HFFc6 (cell line): ENCODE results near the gene USH1C. TPM values are rescaled to one million over a fixed set of nuclear protein-coding genes. Genes with fewer than 3 reads are reported as not detected.

Source experiments
- DNase-seq: peaks from one replicate; pipeline ENCODE4 v3.0.0-alpha.2; 2018
- H3K27ac Mint-ChIP-seq: 2 replicates; pipeline ENCODE4 v1.8.0; 2020; ENCODE audit warnings: mild to moderate bottlenecking, mixed read lengths
- H3K27me3 Mint-ChIP-seq: 2 replicates; pipeline ENCODE4 v1.8.0; 2021; ENCODE audit warnings: mild to moderate bottlenecking, moderate library complexity, mixed read lengths; ENCODE audit not compliant: insufficient read depth
- H3K36me3 Mint-ChIP-seq: 2 replicates; pipeline ENCODE4 v1.8.0; 2021; ENCODE audit warnings: low read depth, mixed read lengths
- H3K4me1 Mint-ChIP-seq: 2 replicates; pipeline ENCODE4 v1.8.0; 2020; ENCODE audit warnings: low read depth, mixed read lengths
- H3K4me3 Mint-ChIP-seq: 2 replicates; pipeline ENCODE4 v1.8.0; 2020; ENCODE audit warnings: mild to moderate bottlenecking, moderate library complexity, mixed read lengths
- H3K9me3 Mint-ChIP-seq: 2 replicates; pipeline ENCODE4 v1.8.0; 2020; ENCODE audit warnings: mild to moderate bottlenecking, mixed read lengths
- total RNA-seq, 6 experiments: library from RNA; stranded (reverse); fragmentation: NEBNext Ultra II Directional; extraction: Animal tissue kit (Norgen Biotek cat#: 25700); gene quantifications; 2 replicates in 1 of 6; 3 replicates in 5 of 6; pipeline ENCODE4 v1.2.3, GENCODE V29; 2021
- TF ChIP-seq, protein P1 (sequence below): fragments of 200-600 bp; sonication (generic); IDR thresholded peaks from 2 replicates; pipeline ENCODE4 v1.5.0; 2021; ENCODE audit warnings: antibody characterized with exemption, mild to moderate bottlenecking

Gene USH1C
- total RNA-seq, 6 experiments from 2014 or later = not detected

DNA sequence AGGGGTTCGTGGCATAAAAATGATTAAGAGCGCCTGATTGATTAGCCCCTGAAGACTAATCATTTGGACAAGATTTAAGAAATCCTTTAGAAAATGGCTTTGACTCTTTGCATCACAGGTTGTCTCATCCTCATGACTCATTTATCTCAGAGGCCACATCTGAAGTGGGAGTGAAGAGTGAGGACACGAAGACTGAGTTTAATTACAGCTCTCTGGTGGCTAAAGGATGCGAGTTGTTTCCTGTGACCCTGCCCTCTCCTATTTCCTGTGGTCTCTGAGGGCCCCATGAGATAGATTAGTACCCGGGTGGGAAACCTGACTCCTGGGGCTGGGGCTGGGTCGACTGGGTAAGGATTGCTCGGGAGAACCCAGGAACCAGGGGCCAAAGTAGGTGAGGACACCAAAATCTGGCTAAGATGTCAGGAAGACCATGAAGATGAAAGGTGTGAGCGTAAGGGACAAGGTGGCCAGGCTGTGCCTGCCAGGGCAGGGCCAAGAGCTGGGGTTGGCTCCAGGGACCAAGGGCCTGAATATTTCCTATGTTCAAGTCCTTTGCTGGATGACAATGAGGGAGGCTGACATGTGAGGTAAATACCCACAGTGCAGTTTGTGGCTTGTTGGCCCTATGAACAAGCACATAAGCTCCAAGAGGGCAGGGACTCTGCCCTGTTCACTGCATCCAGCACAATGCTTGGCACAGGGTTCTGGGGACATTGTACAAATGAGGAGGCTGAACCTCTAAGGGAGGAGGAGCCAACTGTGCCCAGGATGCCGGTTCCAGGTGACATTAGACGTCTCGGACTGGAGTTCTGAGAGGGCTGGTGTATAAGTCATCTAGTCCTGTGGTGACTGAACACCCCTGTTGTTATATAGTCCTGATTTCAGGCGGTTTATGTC, 6.5 kb upstream of the USH1C start:
- Mint-ChIP-seq H3K4me3 (no peak overlapping the region), H3K27me3 (peaks cover 29% of the 10 kb centered on the region), H3K36me3 (no peaks in the 10 kb centered on the region), H3K9me3 (no peaks in the 10 kb centered on the region), H3K4me1 (no peaks in the 10 kb centered on the region), H3K27ac (no peak overlapping the region)
- TF ChIP-seq, protein P1, sequence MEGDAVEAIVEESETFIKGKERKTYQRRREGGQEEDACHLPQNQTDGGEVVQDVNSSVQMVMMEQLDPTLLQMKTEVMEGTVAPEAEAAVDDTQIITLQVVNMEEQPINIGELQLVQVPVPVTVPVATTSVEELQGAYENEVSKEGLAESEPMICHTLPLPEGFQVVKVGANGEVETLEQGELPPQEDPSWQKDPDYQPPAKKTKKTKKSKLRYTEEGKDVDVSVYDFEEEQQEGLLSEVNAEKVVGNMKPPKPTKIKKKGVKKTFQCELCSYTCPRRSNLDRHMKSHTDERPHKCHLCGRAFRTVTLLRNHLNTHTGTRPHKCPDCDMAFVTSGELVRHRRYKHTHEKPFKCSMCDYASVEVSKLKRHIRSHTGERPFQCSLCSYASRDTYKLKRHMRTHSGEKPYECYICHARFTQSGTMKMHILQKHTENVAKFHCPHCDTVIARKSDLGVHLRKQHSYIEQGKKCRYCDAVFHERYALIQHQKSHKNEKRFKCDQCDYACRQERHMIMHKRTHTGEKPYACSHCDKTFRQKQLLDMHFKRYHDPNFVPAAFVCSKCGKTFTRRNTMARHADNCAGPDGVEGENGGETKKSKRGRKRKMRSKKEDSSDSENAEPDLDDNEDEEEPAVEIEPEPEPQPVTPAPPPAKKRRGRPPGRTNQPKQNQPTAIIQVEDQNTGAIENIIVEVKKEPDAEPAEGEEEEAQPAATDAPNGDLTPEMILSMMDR = no peak
- DNase-seq = no peak

DNA sequence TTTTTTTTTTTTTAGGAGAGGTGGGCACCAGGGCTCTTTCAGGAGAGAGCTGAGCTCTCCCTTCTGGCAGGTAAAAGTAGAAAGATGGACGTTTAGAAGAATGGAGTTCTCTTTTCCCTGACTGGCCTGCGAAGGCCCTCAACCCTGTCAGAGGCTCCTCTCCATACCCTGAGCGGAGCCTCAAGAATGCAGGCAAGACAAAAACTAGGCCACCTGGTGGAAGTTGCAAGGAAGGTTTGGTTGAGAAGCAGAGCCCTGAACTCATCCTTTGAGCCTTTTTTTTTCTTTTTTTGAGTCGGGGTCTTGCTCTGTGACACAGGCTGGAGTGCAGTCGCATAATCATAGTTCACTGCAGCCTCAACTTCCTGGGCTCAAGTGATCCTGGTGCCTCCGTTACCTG, 4.2 kb upstream of the USH1C start:
- TF ChIP-seq, protein P1 = 0 out of 2 replicates have a peak, but pooled peaks have one; percentile 21
- no peaks in the 10 kb centered on the region for H3K36me3 Mint-ChIP-seq
- DNase-seq = no peak
- H3K4me3 Mint-ChIP-seq = no peak overlapping the region
- H3K27me3 Mint-ChIP-seq = peaks cover 28% of the 10 kb centered on the region
- H3K27ac Mint-ChIP-seq = no peak overlapping the region
- no peaks in the 10 kb centered on the region for H3K4me1 Mint-ChIP-seq
- no peaks in the 10 kb centered on the region for H3K9me3 Mint-ChIP-seq

DNA sequence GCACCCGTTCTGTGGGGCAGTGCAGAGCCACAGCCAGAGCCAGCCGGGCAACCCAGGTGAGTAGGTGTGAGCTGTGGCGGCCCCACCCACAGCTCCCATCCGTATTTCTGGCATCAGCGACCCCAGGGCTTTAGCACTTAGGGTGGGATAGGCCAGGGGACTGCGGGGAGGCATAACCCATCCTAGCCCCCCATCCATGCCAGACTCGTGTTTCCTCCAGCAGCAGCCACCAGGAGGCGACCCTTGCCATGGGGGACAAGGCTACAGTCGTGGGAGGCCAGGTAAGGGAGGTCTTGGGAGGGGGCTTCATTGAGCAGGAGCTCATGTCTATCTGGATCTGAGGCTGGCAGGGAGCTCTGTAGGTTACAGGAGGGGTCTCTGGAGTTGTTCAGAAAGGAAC, 3.7 kb upstream of the USH1C start:
- H3K36me3 Mint-ChIP-seq = no peaks in the 10 kb centered on the region
- peaks cover 30% of the 10 kb centered on the region for H3K27me3 Mint-ChIP-seq
- H3K4me3 Mint-ChIP-seq = no peak overlapping the region
- H3K27ac Mint-ChIP-seq = no peak overlapping the region
- TF ChIP-seq, protein P1 = no peak
- H3K9me3 Mint-ChIP-seq = no peaks in the 10 kb centered on the region
- H3K4me1 Mint-ChIP-seq = no peaks in the 10 kb centered on the region
- no peak for DNase-seq

DNA sequence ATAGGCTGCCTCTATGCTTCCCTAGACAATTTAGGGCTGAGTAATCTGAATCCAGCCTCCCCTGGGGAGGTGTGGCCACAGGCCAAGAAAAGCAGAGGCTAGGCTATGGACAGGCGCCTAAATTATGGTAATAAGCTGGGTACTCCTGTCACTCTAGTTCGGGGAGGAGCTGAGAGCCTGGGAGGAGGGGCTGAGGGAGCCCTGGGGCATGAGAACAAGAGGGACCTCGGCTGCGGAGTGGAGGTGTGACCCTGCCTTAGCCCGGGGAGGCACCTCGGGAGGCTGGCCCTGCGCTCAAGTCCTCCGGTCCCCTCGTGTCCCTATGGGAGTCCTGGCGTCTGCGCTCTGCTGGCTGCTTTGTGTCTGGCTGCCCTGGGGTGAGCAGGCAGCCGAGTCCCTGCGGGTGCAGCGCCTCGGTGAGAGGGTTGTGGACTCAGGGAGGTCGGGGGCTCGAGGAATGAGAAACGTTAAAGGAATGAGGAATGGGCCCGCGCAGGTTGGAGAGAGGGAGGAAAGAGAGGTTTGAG, 2.9 kb upstream of the USH1C start, which contains the start of gene OTOG:
Gene OTOG, plus strand, starts transcription at position 209 of the 527 bp plus-strand sequence. Its CDS starts 114 bp downstream, at position 323.
- Mint-ChIP-seq H3K9me3 (no peaks in the 10 kb centered on the region), H3K27ac (no peak within 1 kb of the TSS), H3K36me3 (no peaks in the 10 kb centered on the region), H3K4me3 (no peak within 1 kb of the TSS), H3K4me1 (no peaks in the 10 kb centered on the region), H3K27me3 (peaks cover 34% of the 10 kb centered on the region)
- TF ChIP-seq, protein P1 = no peak
- no peak for DNase-seq

DNA sequence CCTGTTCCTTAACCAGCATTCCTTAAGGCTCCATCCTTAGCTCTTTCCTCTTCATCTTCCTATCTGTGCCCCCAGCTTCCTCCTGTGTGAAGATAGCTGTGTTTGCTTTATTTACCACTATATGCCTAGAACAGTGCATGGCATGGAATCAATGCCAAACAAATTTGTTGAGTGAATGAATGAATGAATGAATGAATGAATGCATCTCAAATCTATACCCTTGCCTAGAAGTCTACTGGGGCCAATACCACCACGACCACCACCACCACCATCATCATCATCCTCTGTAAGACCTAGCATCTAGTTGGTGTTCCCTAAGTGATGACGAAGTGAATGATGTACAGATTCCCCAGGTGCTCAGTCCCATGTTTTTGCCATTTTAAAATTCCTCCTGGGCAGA, 2.0 kb upstream of the USH1C start:
- Mint-ChIP-seq H3K4me3 (no peak overlapping the region), H3K27me3 (peaks cover 34% of the 10 kb centered on the region), H3K27ac (no peak overlapping the region), H3K36me3 (no peaks in the 10 kb centered on the region), H3K9me3 (no peaks in the 10 kb centered on the region), H3K4me1 (no peaks in the 10 kb centered on the region)
- TF ChIP-seq, protein P1 = no peak
- no peak for DNase-seq
